Thyroid gland (tissue), 4 donors: Measurements from ENCODE around the gene RIC1. TPM values are rescaled to one million over a fixed set of nuclear protein-coding genes. Genes with fewer than 3 reads are reported as not detected.

Source experiments
- DNase-seq, 2 donors: peaks; one replicate each; pipeline ENCODE4 v3.0.0-alpha.2; 2019
- H3K27ac ChIP-seq, 3 donors: fragments of 200-600 bp; sonication (generic); 1 replicate in 2 of 3; 2 replicates in 1 of 3; pipeline ENCODE4 v1.5.1; 2016 to 2019; ENCODE audit warnings: mild to moderate bottlenecking in 1 of 3, moderate library complexity in 1 of 3
- H3K27me3 ChIP-seq: fragments of 200-600 bp; sonication (generic); one replicate; pipeline ENCODE4 v1.5.1; 2019
- H3K36me3 ChIP-seq, 2 donors: fragments of 200-600 bp; sonication (generic); one replicate each; pipeline ENCODE4 v1.5.1; 2016 to 2019
- H3K4me1 ChIP-seq, 2 donors: fragments of 200-600 bp; sonication (generic); one replicate each; pipeline ENCODE4 v1.5.1; 2017 to 2019
- H3K4me3 ChIP-seq, 3 donors: fragments of 200-600 bp; sonication (generic); replicated peaks in 1 of 3; 1 replicate in 2 of 3; 2 replicates in 1 of 3; pipeline ENCODE4 v1.5.1; 2016; ENCODE audit warnings: mild to moderate bottlenecking in 1 of 3
- H3K9me3 ChIP-seq: fragments of 200-600 bp; sonication (generic); one replicate; pipeline ENCODE4 v1.5.1; 2017
- POLR2A ChIP-seq, 2 donors: fragments of 450-650 bp; IDR thresholded peaks; one replicate each; pipeline ENCODE4 v1.6.1; 2017; ENCODE audit warnings: antibody characterized with exemption in 2 of 2, mild to moderate bottlenecking in 2 of 2, moderate library complexity in 1 of 2
- WGBS, 2 donors: methylation state at CpG; one replicate each; pipeline ENCODE4 v1.1.5; 2017; 5-methylcytosine and 5-hydroxymethylcytosine counted together
- intact Hi-C: fragments of 100-400 bp; cut with DNase I; formaldehyde crosslinking; loops from one replicate; pipeline ENCODE4 v1.15.1; 2023
- total RNA-seq, 4 donors: library from RNA; depleted of rRNA; stranded (reverse); fragments of >200 nt; gene quantifications; one replicate each; pipeline ENCODE4 v1.2.3, GENCODE V29; 2016
- TF ChIP-seq, protein P1 (sequence below), 6 experiments: fragments of 200-600 bp in 3 of 6; fragments of 450-650 bp in 3 of 6; sonication (generic) in 3 of 6; IDR thresholded peaks; one replicate each; pipeline ENCODE4 v1.5.1; 2016 to 2019; ENCODE audit warnings: antibody characterized with exemption in 6 of 6, mild to moderate bottlenecking in 2 of 6, inconsistent platforms in 1 of 6, moderate library complexity in 1 of 6

The RIC1 gene
- total RNA-seq, 4 donors from 2014 or later, result 42.7 to 56.1 (median 44.9) TPM

DNA sequence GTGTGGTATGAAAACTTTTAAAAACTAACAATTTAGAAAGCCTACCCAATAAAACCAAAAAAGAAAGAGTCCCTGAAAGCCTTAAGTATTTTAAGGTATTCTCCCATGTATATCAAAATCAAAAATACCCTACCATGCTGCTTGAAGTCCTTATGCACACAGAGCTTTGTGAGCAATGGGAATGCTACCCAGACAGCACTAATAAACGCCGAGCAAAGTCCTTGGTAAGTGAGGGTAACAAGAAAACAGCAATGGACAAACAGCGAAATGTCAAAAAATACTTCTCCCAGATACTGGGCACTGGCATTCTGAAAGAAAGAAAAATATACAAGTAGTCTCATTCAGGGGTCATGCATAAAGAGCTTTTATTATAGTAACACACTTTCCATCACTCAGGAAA lies 176.6 kb downstream of the RIC1 start:
- H3K4me3 ChIP-seq, result no peak overlapping the region
- TF ChIP-seq POLR2A (IDR thresholded peaks at IDR 0.05), result no peak
- TF ChIP-seq, protein P1, sequence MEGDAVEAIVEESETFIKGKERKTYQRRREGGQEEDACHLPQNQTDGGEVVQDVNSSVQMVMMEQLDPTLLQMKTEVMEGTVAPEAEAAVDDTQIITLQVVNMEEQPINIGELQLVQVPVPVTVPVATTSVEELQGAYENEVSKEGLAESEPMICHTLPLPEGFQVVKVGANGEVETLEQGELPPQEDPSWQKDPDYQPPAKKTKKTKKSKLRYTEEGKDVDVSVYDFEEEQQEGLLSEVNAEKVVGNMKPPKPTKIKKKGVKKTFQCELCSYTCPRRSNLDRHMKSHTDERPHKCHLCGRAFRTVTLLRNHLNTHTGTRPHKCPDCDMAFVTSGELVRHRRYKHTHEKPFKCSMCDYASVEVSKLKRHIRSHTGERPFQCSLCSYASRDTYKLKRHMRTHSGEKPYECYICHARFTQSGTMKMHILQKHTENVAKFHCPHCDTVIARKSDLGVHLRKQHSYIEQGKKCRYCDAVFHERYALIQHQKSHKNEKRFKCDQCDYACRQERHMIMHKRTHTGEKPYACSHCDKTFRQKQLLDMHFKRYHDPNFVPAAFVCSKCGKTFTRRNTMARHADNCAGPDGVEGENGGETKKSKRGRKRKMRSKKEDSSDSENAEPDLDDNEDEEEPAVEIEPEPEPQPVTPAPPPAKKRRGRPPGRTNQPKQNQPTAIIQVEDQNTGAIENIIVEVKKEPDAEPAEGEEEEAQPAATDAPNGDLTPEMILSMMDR (IDR thresholded peaks at IDR 0.05), result no peak

DNA sequence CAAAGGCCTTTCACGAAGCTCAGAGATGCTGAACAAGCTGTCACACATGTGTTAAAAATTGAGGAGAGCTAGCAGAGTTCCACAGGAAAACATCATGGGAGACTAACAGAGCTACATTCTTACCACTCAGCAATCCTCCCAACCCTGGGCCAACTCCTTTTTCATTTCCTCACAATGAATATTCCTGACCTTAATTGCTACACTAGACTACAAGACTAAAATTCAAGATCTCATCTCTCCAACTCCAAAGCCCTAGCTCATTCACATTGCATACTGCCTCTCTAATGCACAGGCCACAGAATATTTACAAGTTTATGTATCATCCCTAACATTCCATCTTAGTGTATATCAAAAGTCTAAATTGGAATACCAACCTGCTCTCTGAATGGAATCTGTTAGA lies 182.8 kb downstream of the RIC1 start:
- 97% methylated on average over 1 of the region's 1 CpG for WGBS, 2 donors
- intact Hi-C loops, result no loop called here
- TF ChIP-seq, protein P1 (IDR thresholded peaks at IDR 0.05), result no peak
- TF ChIP-seq POLR2A (IDR thresholded peaks at IDR 0.05), result no peak

More for the DNA sequence above, 176.6 kb downstream of the RIC1 start:
- Histone ChIP-seq H3K36me3 (peaks cover 0 to 8% of the 10 kb centered on the region in 2 donors), H3K27ac (no peak overlapping the region), H3K9me3 (no peaks in the 10 kb centered on the region), H3K27me3 (no peaks in the 10 kb centered on the region), H3K4me1 (peaks cover 5 to 13% of the 10 kb centered on the region in 2 donors)
- intact Hi-C loops, result no loop called here
- no peak for DNase-seq
- 78 to 89% methylated on average over 3 of the region's 3 CpGs for WGBS, 2 donors

DNA sequence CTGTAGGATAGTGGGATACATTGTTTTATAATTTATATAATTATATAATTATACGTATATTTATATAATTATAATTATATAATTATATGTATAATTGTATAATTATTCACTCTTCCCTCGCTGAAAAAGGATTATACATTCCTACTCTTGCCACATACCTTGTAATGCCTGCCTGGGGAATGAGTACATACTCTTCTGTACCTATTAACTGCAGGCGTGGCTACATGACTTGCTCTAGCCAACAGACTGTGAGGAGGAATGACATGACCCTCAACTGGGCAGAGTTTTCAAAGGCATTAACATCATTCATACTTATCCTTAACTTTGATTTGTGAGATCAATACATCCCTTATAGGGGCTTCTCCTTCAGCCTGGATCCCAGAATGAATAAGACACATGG lies 184.9 kb downstream of the RIC1 start:
- Histone ChIP-seq H3K27ac (no peak overlapping the region), H3K27me3 (no peaks in the 10 kb centered on the region), H3K4me3 (no peak overlapping the region), H3K36me3 (peaks cover 11 to 22% of the 10 kb centered on the region in 2 donors), H3K9me3 (no peaks in the 10 kb centered on the region), H3K4me1 (peaks cover 0 to 4% of the 10 kb centered on the region in 2 donors)
- no peak for TF ChIP-seq POLR2A (IDR thresholded peaks at IDR 0.05)
- TF ChIP-seq, protein P1 (IDR thresholded peaks at IDR 0.05), result no peak
- intact Hi-C loops, result no loop called here
- 95 to 96% methylated on average over 3 of the region's 3 CpGs for WGBS, 2 donors
- no peak for DNase-seq

More for the DNA sequence above, 182.8 kb downstream of the RIC1 start:
- Histone ChIP-seq H3K27me3 (no peaks in the 10 kb centered on the region), H3K4me3 (no peak overlapping the region), H3K4me1 (no peaks in the 10 kb centered on the region), H3K36me3 (peaks cover 11 to 22% of the 10 kb centered on the region in 2 donors), H3K9me3 (no peaks in the 10 kb centered on the region), H3K27ac (no peak overlapping the region)
- no peak for DNase-seq

DNA sequence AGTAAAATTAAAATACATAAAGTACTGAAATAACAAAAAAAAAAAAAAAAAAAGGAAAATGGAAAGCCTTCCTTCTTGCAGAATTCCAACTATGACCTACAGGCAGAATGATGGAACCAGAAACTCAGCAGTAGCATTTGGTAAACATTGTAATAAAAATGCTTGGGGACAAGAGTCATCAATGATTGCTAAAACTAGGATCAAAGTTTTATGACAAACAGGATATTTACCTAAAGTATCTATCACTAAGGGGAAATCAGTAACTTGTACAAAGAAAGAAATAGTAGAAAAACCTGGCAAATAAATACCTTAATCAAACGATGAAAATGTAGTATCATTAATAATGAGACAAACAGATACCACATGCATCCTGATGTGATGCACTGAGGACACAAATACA lies 186.6 kb downstream of the RIC1 start:
- Histone ChIP-seq H3K9me3 (no peaks in the 10 kb centered on the region), H3K36me3 (peaks cover 11 to 14% of the 10 kb centered on the region in 2 donors), H3K27me3 (no peaks in the 10 kb centered on the region), H3K4me3 (no peak overlapping the region), H3K27ac (no peak overlapping the region), H3K4me1 (peaks cover 0 to 7% of the 10 kb centered on the region in 2 donors)
- no peak for DNase-seq
- 94 to 96% methylated on average over 1 of the region's 1 CpG for WGBS, 2 donors
- no peak for TF ChIP-seq POLR2A (IDR thresholded peaks at IDR 0.05)
- TF ChIP-seq, protein P1 (IDR thresholded peaks at IDR 0.05), result no peak
- intact Hi-C loops, result no loop called here

DNA sequence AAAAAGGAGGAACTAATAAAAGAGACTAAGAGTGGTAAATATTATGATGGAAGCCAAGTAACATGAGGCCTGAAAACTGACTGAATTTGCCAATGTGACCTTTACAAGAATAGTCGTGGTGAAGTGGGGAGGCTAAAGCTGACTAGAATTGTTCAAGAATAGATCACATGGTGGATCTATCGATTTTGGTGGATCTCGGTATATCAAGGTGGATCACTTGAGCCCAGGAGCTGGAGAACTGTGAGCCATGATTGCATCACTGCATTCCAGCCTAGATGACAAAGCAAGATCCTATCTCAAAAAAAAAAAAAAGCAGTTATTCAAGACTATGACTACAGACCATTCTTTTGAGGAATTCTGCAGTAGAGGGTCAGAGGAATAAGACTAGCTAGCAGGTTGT lies 189.0 kb downstream of the RIC1 start:
- H3K4me3 ChIP-seq, result no peak overlapping the region
- intact Hi-C loops, result no loop called here
- no peaks in the 10 kb centered on the region for H3K9me3 ChIP-seq
- no peak overlapping the region for H3K27ac ChIP-seq
- H3K27me3 ChIP-seq, result no peaks in the 10 kb centered on the region
- no peak for TF ChIP-seq POLR2A (IDR thresholded peaks at IDR 0.05)
- TF ChIP-seq, protein P1 (IDR thresholded peaks at IDR 0.05), result no peak
- WGBS, 2 donors, result 91 to 93% methylated on average over 3 of the region's 3 CpGs
- peaks cover 0 to 13% of the 10 kb centered on the region in 2 donors for H3K36me3 ChIP-seq
- no peak for DNase-seq
- H3K4me1 ChIP-seq, result peaks cover 0 to 11% of the 10 kb centered on the region in 2 donors
